HepG2 (cell line): ENCODE measurements around the gene NLRP13. TPM values are rescaled to one million over a fixed set of nuclear protein-coding genes. Genes with fewer than 3 reads are reported as not detected.

ENCODE experiments used
- ATAC-seq: fragments of 200-7000 bp; cut with Tn5 transposase; 3 replicates; pipeline ENCODE4 v1.9.1; 2020; ENCODE audit warnings: mild to moderate bottlenecking, moderate library complexity
- BruUV-seq: library from RNA; stranded (reverse); fragments of 400-500 nt; replicated peaks from 2 replicates; lab custom pipeline; 2021; lab: Mats Ljungman, UMichigan
- CTCF ChIA-PET: fragments of 300-600 bp; formaldehyde crosslinking; extraction: SDS; loops from one replicate; lab custom pipeline; 2021; ENCODE audit warnings: low total read pairs, inconsistent platforms, low intra/inter-chr PET ratio; lab: Yijun Ruan, JAX
- POLR2A ChIA-PET: fragments of 350-600 bp; sonication (Branson Sonifier 250); formaldehyde crosslinking; loops from one replicate; lab custom pipeline; 2020; ENCODE audit warnings: antibody characterized with exemption, inconsistent platforms; lab: Yijun Ruan, JAX
- DNase-seq: peaks from one replicate; pipeline ENCODE4 v3.0.0-alpha.2; 2015; ENCODE audit warnings: low spot score
- FAIRE-seq: peaks from 3 replicates; lab custom pipeline; 2011; peaks lifted over from hg19 to GRCh38; lab: Jason Lieb, UNC
- H2AFZ ChIP-seq: one replicate; pipeline ENCODE4 v1.6.1; 2011; ENCODE audit warnings: low read length, inconsistent platforms
- H3K27ac ChIP-seq: fragments of 300-600 bp; 3 replicates; pipeline ENCODE4 v1.8.0; 2011; ENCODE audit warnings: mixed run types, mild to moderate bottlenecking, mixed read lengths, low read length, inconsistent platforms; ENCODE audit not compliant: insufficient read depth; ENCODE audit errors: extremely low read length
- H3K27me3 ChIP-seq, 2 experiments: fragments of 200-600 bp in 1 of 2; 2 replicates in 1 of 2; 3 replicates in 1 of 2; pipeline versions ENCODE4 v1.6.0 to v1.8.0; 2011; ENCODE audit warnings: low read length in 2 of 2, mild to moderate bottlenecking in 2 of 2, moderate library complexity in 2 of 2, inconsistent platforms in 1 of 2; ENCODE audit not compliant: insufficient read depth in 2 of 2, control insufficient read depth in 1 of 2
- H3K36me3 ChIP-seq, 2 experiments: fragments of 200-600 bp in 1 of 2; replicated peaks in 1 of 2; 2 replicates in 1 of 2; 3 replicates in 1 of 2; pipeline versions ENCODE4 v1.5.1 to v1.8.0; 2011; ENCODE audit warnings: low read length in 2 of 2, inconsistent platforms in 1 of 2; ENCODE audit not compliant: insufficient read depth in 2 of 2, control insufficient read depth in 1 of 2
- H3K4me1 ChIP-seq: 2 replicates; pipeline ENCODE4 v1.5.1; 2012; ENCODE audit warnings: low read length, inconsistent platforms; ENCODE audit not compliant: insufficient read depth
- H3K4me2 ChIP-seq: 2 replicates; pipeline ENCODE4 v1.6.0; 2011; ENCODE audit warnings: low read depth, low read length, inconsistent platforms
- H3K4me3 ChIP-seq, 3 experiments: fragments of 200-600 bp in 1 of 3; sonication (generic), shearing (Covaris generic) in 1 of 3; replicated peaks in 1 of 3; 2 replicates each; pipeline ENCODE4 v1.5.1; 2011 to 2016; ENCODE audit warnings: low read length in 3 of 3, inconsistent platforms in 2 of 3, low read depth in 2 of 3, mild to moderate bottlenecking in 2 of 3, control low read depth in 1 of 3, mixed read lengths in 1 of 3; ENCODE audit not compliant: insufficient read depth in 1 of 3
- H3K79me2 ChIP-seq: one replicate; pipeline ENCODE4 v1.6.1; 2011; ENCODE audit warnings: low read length, inconsistent platforms; ENCODE audit not compliant: insufficient read depth
- H3K9ac ChIP-seq: 2 replicates; pipeline ENCODE4 v1.6.0; 2011; ENCODE audit warnings: mild to moderate bottlenecking, low read depth, low read length, inconsistent platforms; ENCODE audit not compliant: insufficient read depth
- H3K9me3 ChIP-seq: 2 replicates; pipeline ENCODE4 v1.5.1; 2012; ENCODE audit warnings: mild to moderate bottlenecking, low read length
- H4K20me1 ChIP-seq: 2 replicates; pipeline ENCODE4 v1.6.0; 2011; ENCODE audit warnings: inconsistent platforms, mild to moderate bottlenecking, low read length, moderate library complexity; ENCODE audit not compliant: insufficient read depth
- BCL3 ChIP-seq: sonication (generic); formaldehyde crosslinking; IDR thresholded peaks from 2 replicates; pipeline ENCODE4 v1.5.1; 2020; ENCODE audit warnings: mild to moderate bottlenecking, missing genetic modification reagents, moderate library complexity
- FOSL1 ChIP-seq: sonication (generic); formaldehyde crosslinking; IDR thresholded peaks from 2 replicates; pipeline ENCODE4 v1.9.0; 2021; ENCODE audit warnings: missing genetic modification reagents, borderline replicate concordance
- ZFP37 ChIP-seq: sonication (generic); formaldehyde crosslinking; IDR thresholded peaks from 2 replicates; pipeline ENCODE4 v1.4.0; 2020; ENCODE audit warnings: missing genetic modification reagents, borderline replicate concordance
- ZNF407 ChIP-seq: sonication (generic); formaldehyde crosslinking; IDR thresholded peaks from one replicate; pipeline ENCODE4 v1.5.1; 2020; ENCODE audit warnings: mild to moderate bottlenecking, missing genetic modification reagents; ENCODE audit errors: not compliant biosample characterization
- WGBS: methylation state at CpG from one replicate; pipeline ENCODE4 v1.1.6; 2017; ENCODE audit warnings: low lambda C conversion rate; 5-methylcytosine and 5-hydroxymethylcytosine counted together
- in situ Hi-C: cut with HindIII; loops from 2 replicates; pipeline ENCODE4 v1.10.0; 2017; ENCODE audit warnings: low pct_unique_long_range_greater_than_20kb; ENCODE audit not compliant: extremely low pct_ligation_motif_present
- intact Hi-C: fragments of 100-400 bp; cut with micrococcal nuclease; formaldehyde crosslinking; loops from one replicate; pipeline ENCODE4 v1.10.0; 2022; ENCODE audit not compliant: unreplicated experiment
- polyA plus RNA-seq, 8 experiments: library from polyadenylated mRNA; depleted of rRNA in 3 of 8; stranded (reverse) in 7 of 8; unstranded in 1 of 8; fragments of >200 nt; fragmentation: Illumina TruSeq in 4 of 8; extraction: Trizol in 4 of 8; gene quantifications; 2 replicates each; pipeline versions ENCODE4 v1.2.1 to v1.2.3, GENCODE V29; 2011 to 2016; ENCODE audit warnings: low read depth in 4 of 8, missing spikeins in 1 of 8, mixed read lengths in 1 of 8; ENCODE audit not compliant: insufficient read depth in 1 of 8
- total RNA-seq, 5 experiments: library from RNA; depleted of rRNA; stranded (reverse); fragments of >200 nt; fragmentation: Illumina TruSeq; extraction: Trizol; gene quantifications; 2 replicates each; pipeline ENCODE4 v1.2.3, GENCODE V29; 2016; ENCODE audit warnings: low read depth in 1 of 5

NLRP13 gene
- total and polyA plus RNA-seq, 2 of the 13 experiments (the other 11 are each of a cell fraction or from before 2014, with no cell fraction given), result not detected

GRCh38 chr19:55870736-55871135 lies 61.4 kb downstream of the NLRP13 start:
- no peaks in the 10 kb centered on the region for H3K4me1 ChIP-seq
- intact Hi-C loops, result no loop called here
- FAIRE-seq, result no peak

More at GRCh38 chr19:55870736-55871135, 61.4 kb downstream of the NLRP13 start:
- H4K20me1 ChIP-seq, result no peaks in the 10 kb centered on the region
- no peak overlapping the region for H3K9ac ChIP-seq
- CTCF ChIA-PET, result no interaction called here
- H2AFZ ChIP-seq, result no peak overlapping the region
- no peak overlapping the region for H3K4me3 ChIP-seq
- TF ChIP-seq FOSL1, result no peak
- no peak for TF ChIP-seq ZNF407
- TF ChIP-seq BCL3 (CRISPR knock-in tag), result no peak
- no peak for TF ChIP-seq ZFP37 (CRISPR knock-in tag)
- TF ChIP-seq, all 625 proteins: peak for 0
- DNase-seq (no peak), ATAC-seq (no peak)
- H3K27me3 ChIP-seq, result peaks cover 0 to 26% of the 10 kb centered on the region in 2 experiments; a peak in 1 of 5 replicates
- no TSS peak for BruUV-seq
- no peaks in the 10 kb centered on the region for H3K9me3 ChIP-seq
- H3K27ac ChIP-seq, result no peak overlapping the region
- in situ Hi-C loops, result no loop called here
- POLR2A ChIA-PET, result no interaction called here
- H3K4me2 ChIP-seq, result no peak overlapping the region
- 54% methylated on average over 11 of the region's 11 CpGs for WGBS
- no peaks in the 10 kb centered on the region for H3K79me2 ChIP-seq
- H3K36me3 ChIP-seq, result no peaks in the 10 kb centered on the region
